HG02642 (cell line): ENCODE results near the gene C15orf40.
"Not testable (repeated sequence)": the region's sequence is repeated elsewhere in the genome, so short reads cannot be mapped to it uniquely, and the experiment has no call there.

Source experiments
- ATAC-seq: cut with Tn5 transposase; IDR thresholded peaks from one replicate; pipeline ENCODE4 v1.9.1; 2021; ENCODE audit warnings: mild to moderate bottlenecking; ENCODE audit not compliant: unreplicated experiment, poor library complexity

C15orf40 gene

DNA sequence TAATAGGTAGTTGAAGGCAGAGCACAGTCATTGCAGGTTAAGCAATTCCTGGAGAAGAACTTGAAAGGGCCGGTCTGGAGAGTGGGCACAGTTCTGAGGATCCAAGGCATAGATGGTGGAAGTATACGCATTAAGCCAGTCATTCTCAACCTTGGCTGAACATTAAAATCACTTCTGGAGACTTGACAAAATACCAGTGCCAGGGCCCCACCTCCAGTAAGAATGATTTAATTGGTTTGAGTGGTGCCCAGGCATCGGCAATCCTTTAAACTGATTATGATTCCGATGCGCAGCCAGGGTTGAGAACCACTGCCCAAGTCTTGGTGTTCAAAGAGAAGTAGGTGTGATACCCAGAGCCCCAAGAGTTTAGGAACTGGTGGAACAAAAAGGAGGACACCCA, 52.0 kb downstream of the C15orf40 start:
- ATAC-seq: no peak

- no peak for ATAC-seq
Measured at GRCh38 chr15:82958638-82959037, 52.8 kb downstream of the C15orf40 start.

DNA sequence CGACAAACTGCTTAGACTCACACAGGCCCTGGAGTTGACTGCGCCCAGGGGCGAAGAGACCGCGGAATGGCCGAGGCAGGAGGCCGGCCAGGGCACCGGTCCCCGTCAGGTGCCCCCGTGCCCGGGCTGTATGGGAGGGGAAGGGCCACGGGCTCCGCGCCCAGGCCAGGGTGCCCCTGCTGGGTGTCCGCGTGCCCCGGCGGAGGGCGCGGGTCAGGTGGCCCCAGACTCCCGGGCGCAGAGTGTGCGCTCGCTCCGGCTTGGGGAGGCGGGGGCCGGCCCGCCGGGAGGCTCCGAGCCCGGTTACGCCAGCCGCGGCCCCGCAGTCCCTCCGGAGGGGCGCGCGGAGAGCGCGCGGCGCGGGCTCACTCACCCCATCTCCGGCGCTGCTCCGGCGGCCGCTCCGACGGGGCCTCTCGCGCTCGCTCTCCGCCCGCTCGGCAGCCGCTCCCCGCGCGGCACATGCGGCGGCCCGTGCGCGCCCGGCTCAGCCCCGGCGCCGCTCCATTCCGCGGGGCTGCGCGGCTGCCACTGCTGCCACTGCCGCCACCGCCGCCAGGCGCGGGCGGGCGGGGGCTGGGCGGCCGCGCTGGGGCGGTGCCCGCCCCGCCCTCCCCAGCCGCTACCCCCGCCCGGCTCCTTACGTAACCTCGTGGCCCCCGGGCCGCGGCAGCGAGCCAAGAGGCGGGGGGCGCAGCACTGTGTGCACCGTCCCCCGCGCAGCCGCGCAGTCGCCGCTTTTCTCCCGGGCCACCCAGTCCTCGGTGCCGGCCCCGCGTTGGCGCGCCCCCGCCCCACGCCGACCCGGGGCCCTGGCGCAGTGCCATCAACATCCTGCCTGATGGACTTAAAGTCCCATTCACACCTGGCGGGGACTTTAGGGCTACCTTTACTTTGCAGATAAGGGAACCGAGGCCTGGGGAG, 59.0 kb downstream of the C15orf40 start, which contains the start of gene HOMER2:
TSS of gene HOMER2 (minus strand) at position 563 of the 924 bp plus-strand sequence. CDS start at position 378, 185 bp downstream.
- ATAC-seq: peak; percentile 49

DNA sequence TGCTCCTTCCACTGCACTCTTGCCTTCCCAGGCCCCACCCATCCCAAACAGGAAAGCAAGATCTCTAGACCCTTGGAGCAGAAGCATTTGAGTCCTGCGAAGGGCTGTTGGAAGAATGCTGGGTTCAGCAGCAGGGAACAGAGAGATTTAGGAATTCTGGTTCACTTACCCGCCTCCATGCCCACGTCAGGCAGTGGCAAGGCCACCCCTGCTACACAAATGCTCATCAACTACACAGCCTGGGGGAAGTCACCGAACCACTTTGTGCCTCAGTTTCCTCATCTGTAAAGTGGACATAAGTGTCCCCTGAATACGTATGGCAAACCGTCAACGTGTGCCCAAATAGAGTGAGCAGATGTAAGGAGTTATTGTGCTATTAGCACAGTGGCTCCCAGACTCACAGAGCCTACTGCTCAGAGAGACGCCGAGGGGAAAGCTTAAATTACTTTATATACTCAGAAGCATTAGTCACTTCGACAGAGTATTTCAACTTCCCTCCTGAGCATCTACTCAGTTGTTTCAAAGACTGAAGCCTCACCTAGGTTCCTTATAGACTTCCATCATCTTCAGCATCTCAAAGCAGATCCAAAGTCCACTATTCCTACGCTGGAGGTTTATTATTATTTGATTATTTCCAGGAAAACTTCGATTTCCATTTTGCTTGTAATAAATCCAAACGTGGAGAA, 59.8 kb downstream of the C15orf40 start:
- ATAC-seq: no peak

DNA sequence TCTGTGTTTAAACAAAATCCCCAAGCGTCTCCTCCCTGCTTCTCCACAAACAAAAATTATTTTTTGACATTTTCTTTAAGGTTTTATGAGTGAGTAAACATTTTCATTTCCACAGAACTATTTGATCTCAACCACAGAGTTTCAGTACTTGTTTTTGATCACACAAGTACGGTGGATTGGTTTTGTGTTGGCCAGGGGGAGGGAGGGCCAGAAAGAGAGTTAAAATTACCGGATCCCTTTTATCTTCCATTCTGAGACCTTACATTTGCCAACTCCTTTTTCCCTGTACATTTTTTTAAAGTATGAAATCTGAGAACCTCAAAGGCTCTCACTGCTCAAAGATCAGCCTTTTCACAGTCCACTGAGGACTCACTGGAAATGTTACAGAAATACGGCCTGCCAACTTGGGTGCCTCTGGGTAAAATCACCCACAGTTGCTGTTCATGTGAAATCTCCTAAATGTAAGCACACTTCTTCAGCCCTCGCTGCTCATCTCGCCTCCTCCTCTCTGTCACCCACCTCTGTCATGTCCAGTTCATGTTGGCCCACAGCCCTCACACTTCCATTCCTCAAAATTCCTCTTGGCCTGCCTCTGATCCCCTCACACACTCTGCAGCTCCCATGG, 60.6 kb downstream of the C15orf40 start:
- no peak for ATAC-seq

DNA sequence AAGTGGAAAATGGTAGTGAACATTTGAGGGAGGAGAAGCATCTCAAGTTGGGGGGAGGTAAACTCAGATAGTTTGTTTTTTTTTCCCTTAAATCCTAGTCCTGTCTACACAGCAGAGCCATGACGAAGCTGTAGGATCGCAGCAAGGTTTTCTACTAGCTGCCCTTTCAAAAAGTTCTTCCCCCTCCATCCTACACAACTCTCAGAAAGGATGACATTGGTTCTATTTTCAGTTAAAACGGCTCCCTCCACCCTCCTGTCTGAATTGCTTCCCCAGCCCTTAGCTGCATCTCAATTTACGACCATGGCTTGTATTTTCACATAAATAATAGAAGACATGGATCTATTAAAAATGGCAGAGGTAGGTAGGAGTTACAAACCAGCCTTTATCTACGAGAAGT, 61.1 kb downstream of the C15orf40 start:
- no peak for ATAC-seq

DNA sequence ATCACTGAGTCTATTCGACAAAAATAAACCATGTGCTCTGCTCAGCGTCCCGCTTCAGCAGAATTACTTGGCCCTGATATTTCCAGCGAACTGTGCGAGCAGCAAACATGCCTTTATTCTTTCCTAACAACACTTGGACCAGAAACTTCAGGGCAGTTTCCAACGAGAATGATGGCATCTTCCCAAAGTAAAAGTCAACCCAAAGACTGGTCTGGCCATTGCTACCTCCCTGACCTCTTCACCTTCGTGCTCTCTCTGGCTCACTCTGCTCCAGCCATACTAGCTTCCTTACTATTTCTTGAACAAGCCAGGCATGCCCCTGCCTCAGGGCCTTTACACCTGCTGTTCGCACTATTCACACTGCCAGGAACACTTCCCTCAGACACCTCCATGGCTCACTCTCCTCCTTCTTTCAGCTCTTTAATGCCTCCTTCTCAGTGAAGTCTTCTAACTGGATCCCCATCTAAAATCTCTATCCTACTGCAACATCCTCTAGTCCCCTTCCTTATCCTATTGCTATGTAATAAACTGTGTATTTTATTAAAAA, 65.2 kb downstream of the C15orf40 start:
- ATAC-seq: no peak

GRCh38 chr15:82945326-82945725, 66.1 kb downstream of the C15orf40 start:
- no peak for ATAC-seq

- ATAC-seq: no peak
Measured at GRCh38 chr15:82944821-82945220, 66.6 kb downstream of the C15orf40 start.

DNA sequence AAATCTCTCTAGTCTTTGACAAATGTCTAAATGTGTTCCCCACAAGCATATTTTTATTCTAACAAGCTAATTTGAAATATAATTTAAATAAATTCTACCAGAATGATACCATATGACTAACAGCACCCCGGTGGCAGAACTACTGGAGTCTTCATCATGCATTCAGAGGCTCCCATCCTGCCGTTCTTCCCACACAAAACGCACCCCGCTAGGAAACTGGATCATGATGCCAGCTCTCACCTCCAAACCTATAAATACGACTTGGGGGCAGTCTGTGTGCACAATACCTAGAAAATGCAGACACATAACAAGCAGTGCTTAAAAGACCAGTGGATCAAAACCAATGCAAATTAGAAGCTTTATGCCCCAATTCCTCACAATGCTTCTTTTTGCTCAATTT, 67.4 kb downstream of the C15orf40 start:
- ATAC-seq: no peak

DNA sequence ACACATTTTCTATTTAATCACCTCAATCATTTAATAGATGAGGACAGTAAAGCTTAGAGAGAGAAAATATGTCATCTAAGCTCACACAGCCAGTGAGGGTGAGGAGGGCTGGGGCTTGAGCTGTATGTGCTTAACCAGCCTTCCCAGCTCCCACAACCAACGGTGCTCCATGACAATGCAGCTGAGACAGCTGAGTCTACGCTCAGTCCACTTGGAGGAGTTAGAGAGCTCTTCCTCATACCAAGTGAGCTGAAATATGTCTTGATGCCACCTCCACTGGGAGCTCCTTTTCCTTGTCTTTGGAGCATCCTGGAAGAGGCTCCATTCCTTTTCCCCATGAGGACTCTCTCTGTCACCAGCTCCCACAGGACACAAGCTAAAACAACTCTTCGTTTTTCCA, 68.3 kb downstream of the C15orf40 start:
- ATAC-seq: no peak

DNA sequence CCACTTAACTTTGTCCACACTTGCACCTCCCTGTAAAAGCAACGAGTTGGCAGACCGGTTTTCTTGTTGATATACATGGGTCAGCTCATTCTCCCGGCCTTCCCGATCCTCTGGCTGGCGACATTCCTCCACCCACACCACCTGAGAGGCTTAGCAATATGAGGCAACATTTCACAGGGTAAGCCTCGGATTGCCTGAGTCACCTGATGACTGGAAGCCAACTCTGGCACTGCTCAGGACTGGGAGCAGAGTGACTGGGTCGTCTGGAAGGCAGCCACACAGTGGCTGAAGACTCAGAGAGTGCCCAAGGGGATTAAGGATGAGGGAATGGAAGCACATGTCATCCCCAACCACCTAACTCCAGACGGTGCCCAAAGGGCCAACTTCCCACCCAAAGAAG, 68.7 kb downstream of the C15orf40 start:
- ATAC-seq: no peak

- ATAC-seq: not testable (repeated sequence)
Measured at GRCh38 chr15:82939678-82940077, 71.8 kb downstream of the C15orf40 start.
